GM12892 (cell line): ENCODE measurements around the gene C12orf76.

Experiments
- POLR2A ChIP-seq: IDR thresholded peaks from 2 replicates; pipeline ENCODE4 v1.6.1; 2011; ENCODE audit warnings: low read depth, low read length, control low read depth
- POLR2AphosphoS5 ChIP-seq: IDR thresholded peaks from 2 replicates; pipeline ENCODE4 v1.6.1; 2011; ENCODE audit warnings: low read depth, low read length, control low read depth
- TAF1 ChIP-seq: IDR thresholded peaks from 2 replicates; pipeline ENCODE4 v1.6.1; 2011; ENCODE audit warnings: low read depth, mild to moderate bottlenecking, control low read depth, low read length, borderline replicate concordance

DNA sequence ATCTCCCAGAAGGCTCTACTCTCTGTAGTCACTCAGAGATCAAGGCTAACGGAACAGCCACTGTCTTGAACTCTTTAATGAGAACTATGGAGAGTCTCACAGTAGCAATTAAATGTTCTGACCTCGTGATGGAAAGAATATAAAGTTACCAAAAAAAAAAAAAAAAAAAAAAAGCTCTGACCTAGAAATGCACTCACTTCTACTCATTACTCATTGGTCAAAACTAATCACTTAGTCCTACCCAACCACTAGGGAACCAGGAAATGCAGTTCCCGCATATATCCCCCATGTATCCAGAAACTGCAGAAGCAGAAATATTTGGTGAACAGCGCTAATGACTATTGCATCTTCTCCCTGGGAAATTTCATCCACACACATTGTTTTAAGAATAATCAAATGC is 29.5 kb upstream of the C12orf76 start:
- TF ChIP-seq POLR2A (no peak), TAF1 (no peak), POLR2AphosphoS5 (no peak)
